DMS114 treated with DMSO at 0.1 percent for 48 hours (cell line): ENCODE measurements around the gene ELP6.
"Not testable (repeated sequence)": the region's sequence is repeated elsewhere in the genome, so short reads cannot be mapped to it uniquely, and the experiment has no call there.

Experiments used
- DNase-seq: peaks from one replicate; lab custom pipeline; 2025; ENCODE audit not compliant: unreplicated experiment; lab: John Stamatoyannopoulos, UW

ELP6 gene

DNA sequence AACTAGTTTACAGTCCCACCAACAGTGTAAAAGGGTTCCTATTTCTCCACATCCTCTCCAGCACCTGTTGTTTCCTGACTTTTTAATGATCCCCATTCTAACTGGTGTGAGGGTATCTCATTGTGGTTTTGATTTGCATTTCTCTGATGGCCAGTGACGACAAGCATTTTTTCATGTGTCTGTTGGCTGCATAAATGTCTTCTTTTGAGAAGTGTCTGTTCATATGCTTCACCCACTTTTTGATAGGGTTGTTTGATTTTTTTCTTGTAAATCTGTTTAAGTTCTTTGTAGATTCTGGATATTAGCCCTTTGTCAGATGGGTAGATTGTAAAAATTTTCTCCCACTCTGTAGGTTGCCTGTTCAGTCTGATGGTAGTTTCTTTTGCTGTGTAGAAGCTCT is 45.2 kb downstream of the ELP6 start:
- DNase-seq: not testable (repeated sequence)

DNA sequence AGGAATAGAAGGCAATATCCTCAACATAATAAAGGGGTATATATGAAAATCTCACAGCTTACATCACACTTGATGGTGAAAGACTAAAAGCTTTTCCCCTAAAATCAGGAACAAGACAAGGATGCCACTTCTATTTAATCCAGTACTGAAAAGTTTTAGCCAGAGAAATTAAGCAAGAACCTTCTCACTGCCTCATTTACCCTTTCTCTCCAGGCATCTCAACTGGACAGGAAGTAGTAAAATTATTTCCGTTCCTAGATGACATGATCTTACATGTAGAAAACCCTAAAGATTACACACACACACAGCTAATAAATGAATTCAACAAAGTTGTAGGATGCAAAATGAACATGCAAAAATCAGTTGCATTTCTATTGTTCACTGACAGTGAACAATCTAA is 48.9 kb downstream of the ELP6 start:
- DNase-seq: no peak

DNA sequence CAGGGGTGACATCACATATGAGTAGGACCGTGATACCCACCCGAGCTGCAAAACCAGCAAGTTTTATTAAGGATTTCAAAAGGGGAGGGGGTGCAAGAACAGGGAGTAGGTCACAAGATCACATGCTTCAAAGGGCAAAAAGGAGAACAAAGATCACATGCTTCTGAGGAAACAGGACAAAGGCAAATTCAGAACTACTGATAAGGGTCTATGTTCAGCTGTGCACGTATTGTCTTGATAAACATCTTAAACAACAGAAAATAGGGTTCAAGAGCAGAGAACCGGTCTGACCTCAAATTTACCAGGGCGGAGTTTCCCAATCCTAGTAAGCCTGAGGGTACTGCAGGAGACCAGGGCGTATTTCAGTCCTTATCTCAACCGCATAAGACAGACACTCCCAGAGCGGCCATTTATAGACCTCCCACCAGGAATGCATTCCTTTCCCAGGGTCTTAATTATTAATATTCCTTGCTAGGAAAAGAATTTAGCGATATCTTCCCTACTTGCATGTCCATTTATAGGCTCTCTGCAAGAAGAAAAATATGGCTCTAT is 53.9 kb downstream of the ELP6 start:
- not testable (repeated sequence) for DNase-seq

DNA sequence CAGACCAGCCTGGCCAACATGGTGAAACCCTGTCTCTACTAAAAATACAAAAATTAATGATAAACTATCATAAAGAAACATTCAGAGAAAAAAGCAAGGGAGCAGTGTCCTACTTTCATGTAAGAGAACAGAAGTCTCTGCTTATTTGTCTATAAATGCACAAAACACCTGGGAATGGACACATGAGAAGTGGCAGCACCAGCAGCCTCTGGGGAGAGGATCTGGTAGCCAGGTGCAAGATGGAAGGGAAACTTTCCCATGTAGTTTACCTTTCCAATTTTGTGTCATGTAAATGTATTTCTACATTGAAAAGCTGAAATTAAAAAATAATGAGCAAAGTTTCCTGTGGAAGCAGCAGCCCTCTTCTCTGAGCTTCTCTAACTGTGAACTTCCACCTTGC is 56.5 kb downstream of the ELP6 start:
- no peak for DNase-seq

DNA sequence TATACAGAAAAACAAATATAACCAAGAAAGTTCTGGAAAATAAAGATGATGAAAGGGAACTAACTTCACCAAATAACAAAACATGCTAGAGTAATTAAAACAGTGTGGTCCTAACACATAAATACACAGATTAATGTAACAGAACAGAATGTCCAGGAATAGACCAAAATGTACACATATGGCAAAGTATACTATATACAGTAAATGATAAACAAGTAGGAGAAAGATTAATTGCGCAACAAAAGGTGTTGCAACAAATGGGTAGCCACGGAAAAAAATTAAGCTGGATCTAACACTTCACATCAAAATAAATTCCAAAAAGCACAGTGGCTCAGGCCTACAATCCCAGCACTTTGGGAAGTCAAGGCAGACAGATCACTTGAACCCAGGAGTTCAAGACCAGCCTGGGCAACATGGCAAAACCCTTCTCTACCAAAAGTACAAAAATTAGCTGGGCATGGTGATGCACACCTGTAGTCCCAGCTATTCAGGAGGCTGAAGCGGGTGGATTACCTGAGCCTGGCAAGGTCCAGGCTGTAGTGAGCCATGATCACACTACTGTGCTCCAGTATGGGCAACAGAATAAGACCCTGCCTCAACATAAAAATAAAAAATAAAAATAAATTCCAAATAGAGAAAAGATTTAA is 57.6 kb downstream of the ELP6 start:
- DNase-seq: no peak

DNA sequence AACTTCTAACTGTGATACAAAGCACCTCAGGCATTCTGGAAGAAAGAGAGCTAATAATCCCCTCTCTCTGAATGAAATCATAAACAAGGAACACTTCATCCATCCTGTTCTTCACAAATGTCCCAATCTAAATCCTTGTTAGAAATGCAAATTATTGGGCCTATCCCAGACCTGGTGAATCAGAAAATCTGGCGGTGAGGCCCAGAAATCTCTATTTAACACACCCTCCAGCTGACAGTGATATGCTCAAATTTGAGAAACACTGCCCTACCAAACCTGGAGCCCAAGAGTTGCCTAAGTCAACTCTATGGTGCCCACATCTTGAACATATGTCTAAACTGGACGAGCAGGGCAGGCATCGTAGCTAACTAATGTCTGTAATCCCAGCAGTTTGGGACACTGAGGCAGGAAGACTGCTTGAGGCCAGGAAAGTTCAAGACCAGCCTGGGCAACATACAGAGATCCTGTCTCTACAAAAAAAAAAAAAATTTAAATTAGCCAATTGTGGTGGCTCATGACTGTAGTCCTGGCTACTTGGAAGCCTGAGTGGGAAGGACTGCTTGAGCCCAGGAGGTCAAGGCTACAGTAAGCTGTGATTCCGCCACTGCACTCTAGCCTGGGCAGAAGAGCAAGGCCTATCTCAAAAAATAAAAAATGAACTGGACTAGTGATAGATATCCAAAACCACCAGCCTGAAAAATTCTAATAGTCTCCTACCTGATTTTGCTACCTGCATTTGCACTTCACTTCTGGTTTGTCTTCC is 60.9 kb downstream of the ELP6 start:
- no peak for DNase-seq
